ENCODE results near the gene SMPD2.

Gene SMPD2

DNA sequence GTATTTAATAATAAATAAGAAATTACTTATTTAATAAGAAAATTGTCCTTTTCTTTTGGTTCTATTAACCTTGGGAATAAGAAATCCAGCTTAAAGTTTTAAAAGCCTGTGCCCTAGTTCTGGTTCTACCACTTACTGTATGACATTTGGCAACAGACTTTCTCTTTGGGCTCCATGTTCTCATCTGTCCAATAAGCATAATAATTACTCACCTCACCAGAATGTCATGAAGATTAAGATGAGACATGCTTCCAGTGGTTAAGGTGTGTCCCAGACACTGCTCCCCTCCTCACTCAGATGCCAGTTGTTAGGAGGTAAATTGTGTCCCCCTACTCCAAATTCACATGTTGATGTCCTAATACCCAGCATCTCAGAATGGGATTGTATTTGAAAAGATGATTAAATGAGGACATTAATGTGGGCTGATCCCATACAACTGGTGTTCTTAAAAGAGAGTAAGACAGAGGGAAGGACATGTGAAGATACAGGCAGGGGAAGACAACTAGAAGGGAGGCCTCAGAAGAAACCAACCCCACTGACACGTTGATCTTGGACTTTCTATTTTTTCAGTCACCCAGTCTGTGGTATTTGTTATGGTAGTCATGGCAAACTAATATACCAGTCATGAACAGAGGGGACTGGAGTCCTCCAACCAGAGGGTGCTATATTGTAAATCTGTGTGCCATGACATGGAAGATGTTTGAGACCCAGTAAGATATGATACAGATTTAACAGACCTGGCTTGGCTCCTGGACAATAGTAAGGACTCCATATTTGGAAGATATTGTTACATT lies 21.4 kb downstream of the SMPD2 start:
- no peaks in the 10 kb centered on the region for H4K20me1 ChIP-seq (ENCODE audit: low read depth, low read length)
- H3K79me2 ChIP-seq (ENCODE audit: insufficient read depth, low read length), result peaks cover 21% of the 10 kb centered on the region
- H3K4me2 ChIP-seq (ENCODE audit: low read depth, low read length, poor library complexity, severe bottlenecking), result no peak overlapping the region
- H3K27me3 ChIP-seq (ENCODE audit: low read length), result no peaks in the 10 kb centered on the region
- peaks cover 48% of the 10 kb centered on the region for H3K36me3 ChIP-seq (ENCODE audit: low read length)
- no peak overlapping the region for H3K4me3 ChIP-seq (ENCODE audit: insufficient read depth, low read length, poor library complexity, severe bottlenecking)
- no peak overlapping the region for H3K27ac ChIP-seq (ENCODE audit: low read depth, low read length)
- peaks cover 27% of the 10 kb centered on the region for H3F3A ChIP-seq (ENCODE audit: insufficient read depth)
- H3K9ac ChIP-seq (ENCODE audit: low read length), result no peak overlapping the region
- no peak overlapping the region for H2AFZ ChIP-seq (ENCODE audit: low read depth, low read length, severe bottlenecking)
- no peak for TF ChIP-seq EZH2phosphoT487 (conservative IDR thresholded peaks at IDR 0.05; ENCODE audit: low read length)
- TF ChIP-seq, protein P1, sequence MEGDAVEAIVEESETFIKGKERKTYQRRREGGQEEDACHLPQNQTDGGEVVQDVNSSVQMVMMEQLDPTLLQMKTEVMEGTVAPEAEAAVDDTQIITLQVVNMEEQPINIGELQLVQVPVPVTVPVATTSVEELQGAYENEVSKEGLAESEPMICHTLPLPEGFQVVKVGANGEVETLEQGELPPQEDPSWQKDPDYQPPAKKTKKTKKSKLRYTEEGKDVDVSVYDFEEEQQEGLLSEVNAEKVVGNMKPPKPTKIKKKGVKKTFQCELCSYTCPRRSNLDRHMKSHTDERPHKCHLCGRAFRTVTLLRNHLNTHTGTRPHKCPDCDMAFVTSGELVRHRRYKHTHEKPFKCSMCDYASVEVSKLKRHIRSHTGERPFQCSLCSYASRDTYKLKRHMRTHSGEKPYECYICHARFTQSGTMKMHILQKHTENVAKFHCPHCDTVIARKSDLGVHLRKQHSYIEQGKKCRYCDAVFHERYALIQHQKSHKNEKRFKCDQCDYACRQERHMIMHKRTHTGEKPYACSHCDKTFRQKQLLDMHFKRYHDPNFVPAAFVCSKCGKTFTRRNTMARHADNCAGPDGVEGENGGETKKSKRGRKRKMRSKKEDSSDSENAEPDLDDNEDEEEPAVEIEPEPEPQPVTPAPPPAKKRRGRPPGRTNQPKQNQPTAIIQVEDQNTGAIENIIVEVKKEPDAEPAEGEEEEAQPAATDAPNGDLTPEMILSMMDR (IDR thresholded peaks at IDR 0.05; ENCODE audit: insufficient read depth, low read length, poor library complexity, severe bottlenecking), result no peak
- H3K9me3 ChIP-seq (ENCODE audit: insufficient read depth, low read length), result no peaks in the 10 kb centered on the region
- H3K9me2 ChIP-seq (replicated peaks; ENCODE audit: insufficient read depth, low read length), result no peaks in the 10 kb centered on the region

DNA sequence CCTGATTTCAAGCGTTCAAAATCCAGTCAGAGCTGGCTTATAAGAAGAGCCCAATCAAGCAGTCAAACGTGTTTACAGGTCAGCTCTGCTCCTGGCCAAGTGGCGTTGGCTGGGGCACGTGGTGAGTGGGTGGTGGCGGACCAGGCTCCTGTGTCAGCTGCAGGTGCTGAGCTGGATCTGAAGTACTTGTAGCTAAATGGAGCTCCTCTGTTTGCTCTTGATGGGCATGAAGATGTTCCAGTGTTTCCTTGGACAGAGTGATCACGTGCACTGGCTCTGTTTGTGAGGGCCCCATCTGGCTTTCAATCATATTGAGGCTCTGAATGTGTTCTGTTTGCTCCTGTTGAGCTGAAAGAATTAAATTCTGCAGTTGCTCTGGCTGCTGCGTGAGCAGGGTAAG lies 25.2 kb downstream of the SMPD2 start:
- Histone ChIP-seq H3K27ac (ENCODE audit: low read depth, low read length) (no peak overlapping the region), H3K9ac (ENCODE audit: low read length) (no peak overlapping the region), H3K79me2 (ENCODE audit: insufficient read depth, low read length) (peaks cover 21% of the 10 kb centered on the region), H4K20me1 (ENCODE audit: low read depth, low read length) (no peaks in the 10 kb centered on the region), H3K4me2 (ENCODE audit: low read depth, low read length, poor library complexity, severe bottlenecking) (no peak overlapping the region), H3K27me3 (ENCODE audit: low read length) (no peaks in the 10 kb centered on the region), H3K4me3 (ENCODE audit: insufficient read depth, low read length, poor library complexity, severe bottlenecking) (no peak overlapping the region), H3K9me3 (ENCODE audit: insufficient read depth, low read length) (no peaks in the 10 kb centered on the region), H3F3A (ENCODE audit: insufficient read depth) (no peaks in the 10 kb centered on the region), H3K36me3 (ENCODE audit: low read length) (peaks cover 59% of the 10 kb centered on the region), H3K9me2 (replicated peaks; ENCODE audit: insufficient read depth, low read length) (no peaks in the 10 kb centered on the region), H2AFZ (ENCODE audit: low read depth, low read length, severe bottlenecking) (no peak overlapping the region)
- TF ChIP-seq, protein P1 (IDR thresholded peaks at IDR 0.05; ENCODE audit: insufficient read depth, low read length, poor library complexity, severe bottlenecking), result no peak
- TF ChIP-seq EZH2phosphoT487 (conservative IDR thresholded peaks at IDR 0.05; ENCODE audit: low read length), result no peak

DNA sequence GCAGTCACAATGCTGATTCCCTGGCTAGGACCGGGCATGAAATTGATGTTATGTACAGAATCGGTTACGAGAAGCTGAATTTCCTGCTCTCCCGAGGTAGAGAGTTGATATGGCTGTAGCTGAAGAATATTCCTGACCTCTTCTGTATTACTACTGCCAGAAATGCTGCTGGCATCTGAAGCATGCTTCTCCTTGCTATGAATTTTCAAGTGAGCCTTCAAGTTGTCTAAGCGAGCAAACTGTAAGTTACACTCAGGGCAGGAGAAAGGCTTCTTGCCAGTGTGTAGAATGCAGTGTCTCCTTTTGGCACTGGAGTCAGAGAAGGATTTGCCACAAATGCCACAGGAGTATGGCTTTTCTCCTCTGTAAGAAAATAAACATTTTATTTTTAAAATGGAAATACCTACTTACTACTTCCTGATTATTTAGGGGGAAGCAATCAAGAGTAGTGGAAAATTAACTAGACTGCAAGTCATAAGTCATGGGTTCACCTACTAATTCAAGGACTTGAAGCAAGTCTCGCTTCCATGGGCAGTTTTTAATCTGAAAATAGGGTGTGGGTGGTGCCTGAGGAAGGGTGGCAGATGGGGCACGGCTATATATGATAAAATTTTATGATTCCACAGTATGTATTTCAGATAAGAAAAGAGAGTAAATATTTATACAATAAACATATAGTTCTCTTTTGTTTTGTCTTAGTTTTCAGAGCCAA lies 25.8 kb downstream of the SMPD2 start:
- H4K20me1 ChIP-seq (ENCODE audit: low read depth, low read length), result no peaks in the 10 kb centered on the region
- no peaks in the 10 kb centered on the region for H3K9me2 ChIP-seq (replicated peaks; ENCODE audit: insufficient read depth, low read length)
- no peak for TF ChIP-seq EZH2phosphoT487 (conservative IDR thresholded peaks at IDR 0.05; ENCODE audit: low read length)
- TF ChIP-seq, protein P1 (IDR thresholded peaks at IDR 0.05; ENCODE audit: insufficient read depth, low read length, poor library complexity, severe bottlenecking), result no peak
- H3K4me2 ChIP-seq (ENCODE audit: low read depth, low read length, poor library complexity, severe bottlenecking), result no peak overlapping the region
- no peaks in the 10 kb centered on the region for H3K9me3 ChIP-seq (ENCODE audit: insufficient read depth, low read length)
- H3K4me3 ChIP-seq (ENCODE audit: insufficient read depth, low read length, poor library complexity, severe bottlenecking), result no peak overlapping the region
- H2AFZ ChIP-seq (ENCODE audit: low read depth, low read length, severe bottlenecking), result no peak overlapping the region
- no peak overlapping the region for H3K27ac ChIP-seq (ENCODE audit: low read depth, low read length)
- H3K79me2 ChIP-seq (ENCODE audit: insufficient read depth, low read length), result peaks cover 21% of the 10 kb centered on the region
- peaks cover 56% of the 10 kb centered on the region for H3K36me3 ChIP-seq (ENCODE audit: low read length)
- no peaks in the 10 kb centered on the region for H3K27me3 ChIP-seq (ENCODE audit: low read length)
- H3F3A ChIP-seq (ENCODE audit: insufficient read depth), result no peaks in the 10 kb centered on the region
- H3K9ac ChIP-seq (ENCODE audit: low read length), result no peak overlapping the region
